Stimulated activated CD4-positive, alpha-beta T cell treated with anti-CD3 and anti-CD28 coated beads, TNF-alpha, amount 100 ng/mL, for 24 hours (primary cell): ENCODE data around the gene GPR55.

Experiments
- DNase-seq, 3 experiments: peaks; one replicate each; pipeline ENCODE4 v3.0.0-alpha.2; 2020; ENCODE audit warnings: low read depth in 3 of 3

GPR55 gene

DNA sequence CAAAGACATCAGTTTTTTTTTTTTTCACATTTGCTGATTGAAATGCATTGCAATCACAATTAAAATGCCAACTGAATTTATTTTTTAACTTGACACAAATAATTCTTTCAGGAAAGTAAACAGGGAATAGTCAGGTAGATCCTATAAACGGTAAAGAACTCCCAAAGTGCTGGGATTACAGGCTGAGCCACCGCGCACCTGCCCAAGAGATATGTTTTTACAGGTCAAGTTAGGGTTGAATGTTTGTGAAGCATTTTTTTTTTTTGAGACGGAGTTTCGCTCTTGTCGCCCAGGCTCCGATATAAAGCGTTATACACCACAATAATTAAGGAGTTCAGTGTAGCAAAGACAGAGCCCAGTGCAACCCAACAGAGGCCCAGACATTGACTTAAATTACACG, 45.2 kb downstream of the GPR55 start:
- no peak for DNase-seq

GRCh38 chr2:230879271-230879882, 45.7 kb downstream of the GPR55 start:
- no peak for DNase-seq

- DNase-seq = no peak
Observed at GRCh38 chr2:230878599-230879188, 46.3 kb downstream of the GPR55 start.

DNA sequence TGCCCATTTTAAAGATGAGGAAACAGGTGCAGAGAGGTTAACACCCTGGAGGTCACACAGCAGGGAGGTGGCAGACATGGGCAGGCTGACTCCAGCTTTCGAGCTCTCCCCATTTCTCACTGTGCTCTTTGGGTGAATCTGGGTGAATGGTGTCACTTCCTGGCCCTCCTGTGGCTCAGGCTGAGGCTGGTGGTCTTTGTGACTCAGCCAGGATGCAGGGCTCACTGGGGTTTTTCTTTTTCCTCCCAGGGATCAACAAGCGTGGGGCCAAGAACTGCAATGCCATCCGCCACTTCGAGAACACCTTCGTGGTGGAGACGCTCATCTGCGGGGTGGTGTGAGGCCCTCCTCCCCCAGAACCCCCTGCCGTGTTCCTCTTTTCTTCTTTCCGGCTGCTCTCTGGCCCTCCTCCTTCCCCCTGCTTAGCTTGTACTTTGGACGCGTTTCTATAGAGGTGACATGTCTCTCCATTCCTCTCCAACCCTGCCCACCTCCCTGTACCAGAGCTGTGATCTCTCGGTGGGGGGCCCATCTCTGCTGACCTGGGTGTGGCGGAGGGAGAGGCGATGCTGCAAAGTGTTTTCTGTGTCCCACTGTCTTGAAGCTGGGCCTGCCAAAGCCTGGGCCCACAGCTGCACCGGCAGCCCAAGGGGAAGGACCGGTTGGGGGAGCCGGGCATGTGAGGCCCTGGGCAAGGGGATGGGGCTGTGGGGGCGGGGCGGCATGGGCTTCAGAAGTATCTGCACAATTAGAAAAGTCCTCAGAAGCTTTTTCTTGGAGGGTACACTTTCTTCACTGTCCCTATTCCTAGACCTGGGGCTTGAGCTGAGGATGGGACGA, 47.1 kb downstream of the GPR55 start:
- no peak for DNase-seq

GRCh38 chr2:230877116-230877758, 47.8 kb downstream of the GPR55 start:
- no peak for DNase-seq

DNA sequence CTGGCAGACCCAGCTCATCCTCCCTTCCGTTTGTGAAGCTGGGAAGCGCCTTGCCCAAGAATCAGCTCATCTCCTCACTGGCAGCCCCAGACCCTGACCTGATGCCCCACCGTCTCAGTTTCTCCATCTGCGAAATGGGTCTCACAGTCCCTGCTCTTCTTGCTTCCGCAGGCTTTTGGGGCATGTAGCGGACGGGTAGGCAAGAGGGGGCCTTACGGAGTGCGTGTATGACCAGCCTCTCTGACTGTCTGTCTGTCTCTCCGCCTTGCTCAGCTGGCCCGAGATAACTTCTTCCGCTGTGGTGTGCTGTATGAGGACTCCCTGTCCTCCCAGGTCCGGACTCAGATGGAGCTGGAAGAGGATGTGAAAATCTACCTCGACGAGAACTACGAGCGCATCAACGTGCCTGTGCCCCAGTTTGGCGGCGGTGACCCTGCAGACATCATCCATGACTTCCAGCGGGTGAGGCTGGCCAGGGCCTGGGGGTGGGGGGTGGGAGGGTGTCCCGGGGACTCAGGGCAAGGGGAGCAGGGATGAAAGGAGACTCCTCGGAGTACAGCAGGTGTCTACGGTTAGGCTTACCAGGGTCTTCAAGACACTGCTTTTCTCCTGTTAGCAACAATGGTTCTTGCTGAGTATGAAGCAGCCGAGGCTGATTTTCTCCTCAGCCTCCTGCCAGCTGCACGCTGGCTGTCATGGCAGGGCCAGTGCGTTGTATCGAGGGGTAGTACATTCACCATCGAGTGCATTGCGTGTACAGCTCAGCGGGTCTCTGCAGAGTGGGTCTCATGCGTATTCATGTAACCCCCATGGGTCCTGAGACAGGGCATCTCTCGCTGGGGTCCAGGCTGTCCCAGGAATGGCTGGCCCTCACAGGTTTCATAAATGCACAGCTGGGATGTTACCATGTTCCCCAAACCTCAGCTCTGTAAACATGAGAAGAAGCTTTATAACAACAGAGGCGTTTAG, 49.4 kb downstream of the GPR55 start:
- no peak for DNase-seq

- no peak for DNase-seq
Observed at GRCh38 chr2:230874876-230875275, 50.2 kb downstream of the GPR55 start.

- no peak for DNase-seq
Observed at GRCh38 chr2:230874456-230874855, 50.6 kb downstream of the GPR55 start.

- DNase-seq = no peak
Observed at GRCh38 chr2:230873661-230874401, 51.2 kb downstream of the GPR55 start.

GRCh38 chr2:230872968-230873660, 51.9 kb downstream of the GPR55 start:
- DNase-seq = no peak

GRCh38 chr2:230872151-230872967, 52.7 kb downstream of the GPR55 start:
- DNase-seq = no peak

- DNase-seq = no peak
Observed at GRCh38 chr2:230871361-230872150, 53.5 kb downstream of the GPR55 start.

DNA sequence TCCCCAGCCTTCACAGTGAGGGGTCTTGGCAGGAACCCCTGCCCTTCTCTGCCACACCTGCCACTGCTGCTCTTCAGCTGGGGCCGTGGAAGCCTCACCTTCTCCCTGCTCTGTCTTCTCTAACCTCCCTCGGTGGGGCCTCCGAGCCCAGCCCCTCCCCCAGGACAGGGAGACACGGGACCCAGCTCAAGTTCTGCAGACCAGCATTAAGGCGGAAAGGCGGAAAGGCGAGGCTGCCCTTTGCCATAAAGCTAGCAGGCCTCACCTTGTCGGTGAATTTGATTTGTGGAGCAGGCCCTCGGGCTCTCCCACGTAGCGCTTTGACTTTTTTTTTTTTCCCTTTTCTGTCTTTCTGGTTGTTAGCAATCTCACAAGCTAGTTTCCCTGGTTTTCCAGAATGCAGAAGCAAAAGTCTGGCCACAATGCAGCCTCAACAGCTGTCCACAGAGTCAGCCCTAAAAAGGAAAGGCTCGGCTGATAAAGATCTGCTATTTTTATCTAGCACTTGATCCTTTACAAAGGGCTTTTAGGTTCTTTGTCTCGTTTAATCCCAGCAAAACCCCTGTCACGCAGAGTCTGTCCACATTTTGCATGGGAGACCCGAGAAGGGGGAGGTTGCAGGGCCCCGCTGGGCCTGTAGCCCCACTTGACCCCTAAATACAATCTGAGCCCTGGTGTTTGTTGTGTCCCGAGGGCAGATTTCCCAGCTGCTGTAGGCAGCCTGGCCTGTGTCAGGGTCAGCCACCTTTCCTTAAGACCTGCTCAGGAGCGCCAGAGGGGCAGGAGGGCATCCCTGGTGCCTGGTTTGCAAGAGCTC, 54.3 kb downstream of the GPR55 start:
- no peak for DNase-seq

- DNase-seq = no peak
Observed at GRCh38 chr2:230869914-230870543, 55.0 kb downstream of the GPR55 start.

- DNase-seq = no peak
Observed at GRCh38 chr2:230868947-230869913, 55.8 kb downstream of the GPR55 start.
